DMS153 treated with DMSO at 0.1 percent for 48 hours (cell line): Measurements from ENCODE around the gene C22orf42.
"Not testable (repeated sequence)": the region's sequence is repeated elsewhere in the genome, so short reads cannot be mapped to it uniquely, and the experiment has no call there.

Source experiments
- DNase-seq: peaks from one replicate; lab custom pipeline; 2025; ENCODE audit not compliant: unreplicated experiment; lab: John Stamatoyannopoulos, UW

Gene C22orf42, protein sequence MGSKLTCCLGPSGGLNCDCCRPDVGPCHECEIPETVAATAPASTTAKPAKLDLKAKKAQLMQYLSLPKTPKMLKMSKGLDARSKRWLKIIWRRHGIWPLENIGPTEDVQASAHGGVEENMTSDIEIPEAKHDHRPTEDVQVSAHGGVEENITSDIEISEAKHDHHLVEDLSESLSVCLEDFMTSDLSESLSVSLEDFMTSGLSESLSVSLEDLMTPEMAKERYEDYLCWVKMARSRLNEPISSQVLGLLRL

DNA sequence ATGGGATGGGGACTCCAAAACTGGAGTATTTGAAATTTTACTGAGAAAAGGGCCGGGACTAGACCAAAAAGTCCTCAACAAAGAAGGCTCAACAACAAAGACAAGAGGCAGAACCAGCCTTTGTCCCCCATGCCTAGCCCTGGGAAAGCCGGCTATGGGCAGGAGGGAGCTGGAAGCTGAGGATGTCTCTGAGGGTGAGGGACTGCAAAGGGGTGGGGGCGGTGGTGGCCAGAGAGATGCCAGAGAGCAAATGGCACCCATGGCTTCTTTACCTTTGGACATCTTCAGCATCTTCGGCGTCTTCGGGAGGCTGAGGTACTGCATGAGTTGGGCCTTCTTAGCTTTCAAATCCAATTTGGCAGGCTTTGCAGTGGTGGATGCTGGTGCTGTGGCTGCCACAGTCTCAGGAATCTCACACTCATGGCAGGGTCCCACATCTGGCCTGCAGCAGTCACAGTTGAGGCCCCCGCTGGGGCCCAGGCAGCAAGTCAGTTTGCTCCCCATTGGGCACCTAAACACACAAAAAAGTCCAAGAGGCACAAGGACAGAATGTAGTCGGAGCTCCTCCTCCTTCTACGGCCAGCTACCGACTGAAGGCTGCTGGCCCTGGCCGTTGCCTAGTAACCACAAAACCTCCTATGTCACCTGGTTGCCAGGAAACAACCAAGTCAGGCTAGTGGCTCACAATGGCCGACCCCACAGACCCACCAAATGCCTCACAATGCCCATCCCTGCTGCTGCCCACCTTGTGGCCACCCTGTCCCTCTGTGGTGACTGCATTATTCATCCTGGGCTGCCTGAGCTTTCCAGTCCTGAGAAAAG lies at the start of gene C22orf42:
TSS of gene C22orf42 (minus strand) at position 592 of the 822 bp plus-strand sequence. CDS start at position 504, 88 bp downstream.
- no peak for DNase-seq

DNA sequence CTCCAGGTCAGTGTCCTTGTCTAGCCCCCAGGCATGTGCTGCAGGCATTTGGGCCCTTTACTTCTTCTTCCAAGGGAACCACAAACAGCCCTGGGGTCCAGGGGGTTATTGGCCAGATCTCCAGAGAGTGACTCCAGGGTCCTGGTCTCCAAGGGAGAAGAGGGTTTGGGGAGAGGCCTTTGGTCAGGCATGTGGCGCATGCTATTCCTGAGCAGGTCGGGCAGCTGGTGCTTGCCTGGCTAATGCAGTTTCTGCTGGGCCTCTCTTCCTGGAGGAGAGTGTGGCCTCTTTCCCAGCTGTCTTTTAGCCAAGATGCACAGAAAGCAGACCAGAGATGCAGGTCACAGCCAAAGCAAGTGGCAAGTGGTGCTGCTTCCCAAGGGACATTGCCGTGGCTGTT lies 49.6 kb upstream of the C22orf42 start:
- no peak for DNase-seq

DNA sequence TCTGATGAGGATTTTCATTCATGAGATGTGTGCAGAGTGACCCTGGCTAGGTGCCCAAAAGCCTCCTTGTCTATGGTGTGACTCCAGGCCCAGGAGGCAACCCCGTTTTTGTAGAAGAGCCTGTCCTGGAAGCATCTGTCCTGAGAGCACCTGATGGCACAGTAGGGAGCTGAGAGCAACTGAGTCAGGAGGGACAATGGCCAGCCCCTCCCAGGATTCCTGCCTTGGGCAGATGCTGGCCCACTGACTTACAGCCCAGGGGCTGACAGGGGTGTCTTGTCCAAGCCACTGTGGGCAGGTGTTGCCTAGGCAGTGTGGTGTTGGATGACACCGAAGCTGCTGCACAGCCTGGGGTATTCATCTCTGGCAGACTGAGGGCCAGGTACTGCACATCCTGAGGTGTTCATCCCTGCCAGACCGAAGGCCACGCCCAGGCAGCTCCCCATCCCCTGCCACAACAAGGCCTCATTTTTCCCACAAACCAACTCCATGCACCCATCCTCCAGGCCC lies 48.9 kb upstream of the C22orf42 start:
- no peak for DNase-seq

DNA sequence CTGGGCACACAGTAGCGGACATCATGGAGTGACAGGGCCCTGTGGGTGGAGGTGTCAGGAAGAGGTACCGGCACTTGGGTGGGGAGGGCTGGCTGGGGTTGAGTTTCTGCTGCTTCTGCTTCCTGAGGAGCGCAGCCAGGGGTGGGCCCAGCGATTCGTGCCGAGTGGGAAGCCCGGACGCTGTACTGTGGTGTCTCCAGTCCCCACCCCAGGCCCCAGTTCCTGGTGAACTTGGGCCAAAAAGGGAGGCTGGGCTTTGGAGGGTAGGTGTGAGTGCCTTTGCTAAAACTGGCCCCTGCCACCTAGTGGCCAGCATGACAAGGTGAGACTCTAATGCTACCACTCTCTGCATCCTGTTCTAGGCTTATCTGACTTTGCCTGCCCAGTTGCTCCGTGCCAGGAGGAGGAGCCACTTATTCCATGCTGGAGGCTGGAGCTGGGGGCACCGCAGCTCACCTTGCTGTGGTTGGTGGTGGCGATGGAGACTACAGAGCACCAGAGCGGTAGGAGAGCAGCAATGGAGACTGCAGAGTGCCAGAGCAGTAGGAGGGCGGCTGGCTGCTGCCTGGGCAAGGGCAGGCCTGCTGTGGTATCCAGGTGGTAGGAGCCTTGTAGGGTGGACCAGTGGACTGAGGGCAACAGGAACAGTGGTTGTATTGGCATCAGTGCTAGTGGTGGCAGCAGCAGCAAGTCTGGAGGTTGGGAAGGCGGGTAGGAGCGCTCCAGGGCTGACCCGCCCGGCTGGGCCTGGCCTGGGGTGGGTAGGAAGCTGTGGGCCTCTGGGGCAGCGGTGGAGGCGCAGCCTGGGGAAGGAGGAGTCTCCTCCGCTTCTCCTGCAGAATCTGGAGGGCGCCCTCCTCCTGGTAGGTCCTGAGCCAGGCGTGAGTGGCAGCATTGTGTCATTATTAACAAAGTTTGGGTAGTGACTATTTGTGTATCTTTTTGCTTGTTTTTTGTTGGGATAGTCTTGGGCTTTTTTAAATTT lies 48.0 kb upstream of the C22orf42 start:
- peak; percentile 42 for DNase-seq

DNA sequence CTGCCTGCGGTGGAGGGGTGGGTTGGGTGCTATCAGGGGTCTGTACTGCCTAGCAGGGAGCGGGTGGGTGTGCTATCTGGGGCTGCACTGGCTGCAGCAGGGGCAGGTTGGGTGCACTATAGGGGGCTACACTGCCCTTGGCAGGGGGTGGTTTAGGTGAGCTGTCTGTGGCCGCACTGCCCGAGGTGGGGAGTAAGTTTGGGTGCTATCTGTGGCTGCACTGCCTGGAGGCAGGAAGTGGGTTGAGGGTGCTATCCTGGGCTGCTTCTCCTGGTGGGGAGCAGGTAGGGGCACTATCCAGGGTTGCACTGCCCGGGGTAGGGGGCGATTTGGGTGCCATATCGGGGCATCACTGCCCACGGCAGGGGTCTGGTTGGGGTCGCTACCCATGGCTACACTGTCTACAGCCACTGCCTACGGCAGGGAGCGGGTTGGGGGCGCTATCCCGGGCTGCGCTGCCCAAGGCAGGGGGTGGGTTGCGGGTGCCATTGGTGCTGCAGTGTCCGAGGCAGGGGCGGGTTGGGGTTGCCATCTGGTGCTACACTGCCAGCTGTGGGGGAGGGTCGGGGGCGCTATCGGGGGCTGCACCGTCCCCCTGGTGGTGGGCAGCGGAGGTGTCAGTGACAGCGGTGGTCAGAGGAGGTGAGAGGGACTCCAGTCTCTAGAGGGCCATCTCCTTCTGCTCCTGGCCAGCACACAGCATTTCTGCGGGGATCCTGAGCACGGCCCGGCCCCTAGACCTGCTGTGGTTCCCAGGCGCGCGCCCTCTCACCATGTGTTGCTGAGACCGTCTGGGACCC lies 47.1 kb upstream of the C22orf42 start:
- no peak for DNase-seq

DNA sequence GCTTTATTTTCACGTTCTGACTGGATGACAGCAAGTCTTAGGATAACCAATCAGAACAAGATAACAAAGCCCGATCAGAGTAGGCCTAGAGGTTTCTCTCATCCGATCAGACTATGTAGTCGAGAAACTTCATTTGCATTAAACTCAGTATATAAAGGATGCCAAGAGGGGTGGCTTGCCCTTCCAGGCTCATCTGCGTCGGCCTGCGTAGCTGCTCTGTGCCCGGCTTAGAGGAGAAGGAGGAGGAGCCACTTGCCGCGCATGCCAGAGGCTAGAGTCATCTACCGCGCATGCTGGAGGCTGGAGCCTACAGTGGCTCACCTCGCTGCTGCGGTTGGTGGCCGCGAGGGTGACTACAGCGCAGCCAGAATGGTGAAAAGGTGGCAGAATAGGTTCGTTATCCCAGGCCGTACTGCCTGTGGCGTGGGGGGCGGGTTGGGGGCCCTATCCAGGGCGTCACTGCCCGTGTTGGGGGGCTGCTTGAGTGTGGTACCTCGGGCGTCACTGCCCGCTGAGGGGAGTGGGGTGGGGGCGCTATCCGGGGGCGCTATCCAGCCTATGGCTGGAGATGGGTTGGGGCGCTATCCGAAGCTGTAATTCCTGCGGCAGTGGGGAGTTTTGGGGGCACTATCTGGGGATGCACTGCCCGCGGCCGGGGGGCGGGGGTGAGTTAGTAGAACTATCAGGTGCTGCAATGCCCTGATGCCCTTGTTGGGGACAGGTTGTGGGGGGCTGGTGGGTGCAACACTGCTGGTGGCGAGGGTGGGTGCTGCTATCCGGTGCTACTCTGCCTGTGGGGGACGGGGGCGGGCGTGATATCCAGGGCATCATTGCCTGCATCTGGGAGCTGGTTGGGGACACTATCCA lies 46.0 kb upstream of the C22orf42 start, which contains the start of gene RFPL2:
TSS of gene RFPL2 (minus strand) at position 218 of the 867 bp plus-strand sequence. CDS start 2,622 bp downstream, outside the sequence.
- peak; percentile 78 for DNase-seq

DNA sequence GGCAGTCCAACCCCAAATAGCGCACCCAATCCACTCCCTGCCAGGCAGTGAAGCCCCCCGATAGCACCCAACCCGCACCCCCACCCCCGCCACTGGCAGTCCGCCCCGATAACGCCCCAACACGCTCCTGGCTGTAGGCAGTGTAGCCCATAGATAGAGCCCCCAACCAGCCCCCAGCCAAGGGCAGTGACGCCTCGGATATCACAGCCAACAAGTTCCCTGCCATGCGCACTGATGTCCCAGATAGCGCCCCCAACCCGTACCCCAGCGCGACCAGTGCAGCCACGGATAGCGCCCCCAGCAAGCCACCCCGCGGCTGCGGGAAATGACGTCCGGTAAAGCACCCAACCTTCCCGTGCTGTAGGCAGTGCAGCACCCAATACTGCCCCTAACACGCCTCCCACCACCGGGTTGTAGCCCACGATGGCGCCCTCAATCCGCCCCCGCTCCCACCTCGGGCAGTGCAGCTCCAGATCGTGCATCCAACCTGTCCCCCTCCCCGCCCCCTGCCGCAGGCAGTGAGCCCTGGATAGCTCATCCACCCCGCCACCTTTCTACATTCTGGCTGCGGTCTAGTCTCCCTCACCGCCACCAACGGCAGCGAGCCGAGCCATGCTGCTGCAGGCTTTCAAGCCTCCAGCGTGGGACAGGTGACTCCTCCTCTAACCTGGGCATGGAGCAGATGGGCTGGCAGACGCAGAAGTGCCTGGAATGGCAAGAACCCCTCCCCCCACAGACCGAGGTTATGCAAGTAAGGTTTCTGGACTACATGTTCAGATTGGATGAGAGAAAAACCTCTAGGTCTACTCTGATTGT lies 45.1 kb upstream of the C22orf42 start:
- no peak for DNase-seq

DNA sequence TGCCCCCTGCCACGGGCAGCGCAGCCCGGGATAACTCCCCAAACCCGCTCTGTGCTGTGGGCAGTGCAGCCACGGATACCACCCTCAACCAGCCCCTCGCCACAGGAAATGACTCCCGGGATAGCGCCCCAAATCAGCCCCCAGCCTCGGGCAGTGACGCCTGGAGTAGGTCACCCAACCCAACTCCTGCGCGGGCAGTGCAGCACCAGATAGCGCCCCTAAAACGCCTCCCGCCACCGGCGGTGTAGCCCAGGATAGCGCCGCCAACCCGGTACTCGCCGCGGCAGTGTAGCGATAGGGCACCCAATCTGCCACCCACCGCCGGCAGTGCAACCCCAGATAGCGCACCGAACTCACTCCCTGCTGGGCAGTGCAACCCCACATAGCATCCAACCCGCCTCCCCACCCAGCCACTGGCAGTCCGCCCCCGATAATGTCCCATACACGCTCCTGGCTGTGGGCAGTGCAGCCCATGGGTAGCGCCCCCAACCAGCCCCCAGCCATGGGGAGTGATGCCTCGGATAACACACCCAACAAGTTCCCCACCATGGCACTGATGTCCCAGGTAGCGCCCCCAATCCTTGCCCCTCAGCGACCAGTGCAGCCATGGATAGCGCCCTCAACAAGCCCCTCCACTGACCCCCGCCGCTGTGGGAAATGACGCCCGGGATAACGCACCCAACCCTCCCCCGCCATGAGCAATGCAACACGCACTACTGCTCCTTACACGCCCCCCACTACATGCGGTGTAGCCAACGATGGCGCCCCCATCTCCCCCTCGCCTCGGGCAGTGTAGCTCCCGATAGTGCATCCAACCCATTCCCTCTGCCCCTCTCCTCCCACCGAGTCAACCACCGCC lies 44.3 kb upstream of the C22orf42 start:
- no peak for DNase-seq

DNA sequence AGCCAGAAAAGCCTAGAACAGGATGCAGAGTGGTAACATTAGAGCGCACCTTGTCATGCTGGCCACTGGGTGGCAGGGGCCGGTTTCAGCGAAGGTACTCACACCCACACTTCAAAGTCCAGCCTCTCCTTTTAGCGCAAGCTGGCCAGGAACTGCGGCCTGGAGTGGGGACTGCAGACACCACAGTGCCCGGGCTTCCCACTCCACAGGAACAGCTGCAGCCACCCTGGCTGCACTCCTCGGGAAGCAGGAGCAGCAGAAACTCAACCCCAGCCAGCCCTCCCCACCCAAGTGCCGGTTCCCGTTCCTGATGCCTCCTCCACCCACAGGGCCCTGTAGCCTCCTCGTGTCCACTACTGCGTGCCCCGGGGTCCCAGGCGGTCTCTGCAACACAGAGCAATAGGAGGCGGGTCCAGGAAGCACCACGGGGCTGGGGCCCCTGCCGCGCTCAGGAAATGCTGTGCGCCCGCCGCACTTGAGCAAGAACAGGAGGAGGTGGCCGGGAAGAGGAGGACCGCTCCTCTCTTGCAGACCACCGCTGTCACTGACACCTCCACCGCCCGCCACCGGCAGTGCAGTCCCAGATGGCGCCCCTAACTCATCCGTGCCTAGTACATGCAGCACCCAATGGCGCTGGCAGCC lies 43.6 kb upstream of the C22orf42 start:
- DNase-seq: peak; percentile 58

DNA sequence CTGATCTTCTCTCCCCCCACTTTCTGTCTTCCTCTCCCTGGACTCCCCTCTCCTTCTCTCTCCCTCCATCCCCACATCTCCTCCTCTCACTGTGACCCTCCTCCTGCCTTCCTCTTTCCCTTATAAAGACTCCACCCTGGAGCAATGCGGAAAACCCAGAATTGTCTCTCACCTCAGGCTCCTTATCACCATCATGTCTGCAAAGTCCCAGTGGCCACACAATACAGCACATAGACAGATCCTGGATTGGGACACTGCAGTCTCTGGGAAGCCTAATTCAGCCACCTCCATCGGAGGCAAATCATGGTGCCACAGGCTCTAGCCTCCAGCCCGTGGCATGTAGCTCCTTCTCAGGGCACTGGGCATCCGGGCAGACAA lies 43.0 kb upstream of the C22orf42 start:
- DNase-seq: no peak

DNA sequence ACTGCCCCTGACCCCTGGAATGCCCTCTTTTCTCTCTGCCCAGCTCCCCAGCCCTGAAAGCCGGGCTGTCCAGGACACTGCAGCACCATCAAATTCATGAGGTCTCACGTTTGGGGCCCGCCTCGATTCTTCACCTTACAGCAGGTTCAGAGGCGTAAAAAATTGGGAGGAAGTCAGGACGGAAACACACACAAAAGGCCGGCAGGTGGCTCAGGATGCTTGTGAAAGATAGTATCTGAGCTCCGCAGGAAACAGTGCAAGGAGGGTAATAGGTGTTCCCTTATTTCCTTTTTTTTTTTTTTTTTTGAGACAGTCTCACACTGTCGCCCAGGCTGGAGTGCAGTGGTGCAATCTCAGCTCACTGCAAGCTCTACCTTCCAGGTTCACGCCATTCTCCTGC lies 41.6 kb upstream of the C22orf42 start:
- DNase-seq: peak; percentile 2

DNA sequence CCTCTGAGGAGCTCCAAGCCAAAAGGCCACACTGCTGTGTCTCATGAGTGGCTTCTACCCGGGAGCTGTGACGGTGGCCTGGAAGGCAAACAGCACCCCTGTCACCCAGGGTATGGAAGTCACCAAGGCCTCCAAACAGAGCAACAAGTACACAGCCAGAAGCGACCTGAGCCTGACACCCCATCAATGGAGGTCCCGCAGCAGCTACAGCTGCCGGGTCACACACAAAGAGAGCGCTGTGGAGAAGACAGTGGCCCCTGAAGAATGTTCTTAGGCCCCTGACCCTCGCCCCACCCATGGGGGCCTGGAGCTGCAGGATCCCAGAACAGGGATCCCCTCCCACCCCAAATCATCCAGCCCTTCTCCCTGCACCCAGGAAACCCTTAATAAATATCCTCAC lies 40.9 kb upstream of the C22orf42 start:
- no peak for DNase-seq

DNA sequence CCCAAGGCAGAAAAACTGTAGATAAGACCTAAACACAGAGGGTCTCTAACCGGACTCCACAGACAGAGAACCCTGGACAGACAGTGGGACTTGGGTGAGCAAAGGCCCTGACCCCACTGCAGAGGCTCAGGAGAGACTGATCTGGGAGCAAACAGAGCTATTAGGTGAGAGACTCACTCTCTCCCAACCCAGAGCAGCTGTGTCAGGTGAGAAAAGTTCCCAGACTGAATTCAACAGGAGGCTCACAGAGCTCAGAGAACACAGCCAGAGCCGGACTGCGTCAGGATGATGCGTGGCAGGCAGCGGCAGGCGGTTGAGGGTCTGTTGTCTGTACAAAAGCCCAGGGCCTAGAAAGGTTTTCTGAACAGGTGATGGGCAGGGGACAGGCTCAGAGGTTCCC lies 40.2 kb upstream of the C22orf42 start:
- no peak for DNase-seq

DNA sequence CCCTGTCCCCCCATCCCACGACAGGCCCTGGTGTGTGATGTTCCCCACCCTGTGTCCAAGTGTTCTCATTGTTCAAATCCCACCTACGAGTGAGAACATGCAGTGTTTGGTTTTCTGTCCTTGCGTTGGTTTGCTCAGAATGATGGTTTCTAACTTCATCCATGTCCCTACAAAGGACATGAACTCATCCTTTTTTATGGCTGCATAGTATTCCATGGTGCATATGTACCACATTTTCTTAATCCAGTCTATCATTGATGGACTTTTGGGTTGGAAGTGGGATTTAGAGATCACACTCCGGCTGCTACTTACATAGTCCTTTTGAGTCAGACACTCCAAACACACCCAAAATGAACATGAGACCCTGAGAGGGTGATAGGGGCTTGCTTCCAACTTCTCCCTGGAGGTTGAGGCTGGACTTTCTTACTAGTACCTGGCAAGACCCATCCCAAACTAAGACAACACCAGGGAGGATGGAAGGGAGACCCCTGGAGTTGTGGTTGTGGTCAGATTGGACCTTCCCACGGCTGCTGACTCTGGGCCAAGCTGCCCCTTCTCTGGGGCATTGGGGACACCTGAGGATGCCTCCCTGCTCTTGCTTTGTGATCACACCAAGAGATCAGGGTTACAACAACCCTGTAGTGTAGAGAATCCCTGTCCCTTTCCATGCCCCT lies 38.6 kb upstream of the C22orf42 start:
- DNase-seq: not testable (repeated sequence)

DNA sequence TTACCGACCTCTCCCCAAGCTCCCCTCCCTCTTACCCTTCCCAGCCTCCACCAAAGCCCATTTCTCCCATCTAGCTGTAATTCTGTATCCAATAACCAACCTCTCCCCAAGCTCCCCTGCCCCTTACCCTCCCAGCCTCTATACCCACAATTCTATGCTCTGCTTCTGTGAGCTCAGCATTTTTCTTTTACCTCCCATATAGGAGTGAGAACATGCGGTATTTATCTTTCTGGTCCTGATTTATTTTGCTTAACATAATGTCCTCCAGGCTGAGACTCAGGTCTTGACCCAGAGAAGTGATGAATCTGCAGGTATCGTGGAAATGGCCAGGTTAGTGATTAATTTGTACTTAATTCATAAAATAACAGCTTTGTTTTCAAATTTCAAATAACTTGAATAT lies 36.8 kb upstream of the C22orf42 start:
- DNase-seq: not testable (repeated sequence)

DNA sequence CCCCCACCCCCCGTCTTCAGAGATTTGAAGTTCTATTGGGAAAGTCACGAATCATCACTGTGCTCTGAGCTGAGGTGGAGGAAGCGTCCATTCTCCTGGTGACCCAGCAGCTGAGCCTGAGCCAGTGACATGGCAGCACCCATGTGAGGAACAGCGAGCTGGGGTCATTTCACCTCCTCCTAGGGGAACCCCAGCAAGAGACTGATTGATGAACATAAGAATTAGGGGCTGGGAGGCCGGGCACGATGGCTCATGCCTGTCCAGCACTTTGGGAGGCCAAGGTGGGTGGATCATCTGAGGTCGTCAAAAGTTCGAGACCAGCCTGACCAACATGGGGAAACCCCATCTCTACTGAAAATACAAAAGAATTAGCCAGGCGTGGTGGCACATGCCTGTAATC lies 34.2 kb upstream of the C22orf42 start:
- DNase-seq: not testable (repeated sequence)
